Measurements from ENCODE around the gene SF3B6.

GRCh38 chr2:24102677-24103076 lies 26.6 kb upstream of the SF3B6 start:
- TF ChIP-seq NRF1 (conservative IDR thresholded peaks at IDR 0.05 in 1 of 2, IDR thresholded peaks at IDR 0.05 in 1 of 2) (no peak), CTCF (IDR thresholded peaks at IDR 0.05 in 2 of 3, conservative IDR thresholded peaks at IDR 0.05 in 1 of 3; ENCODE audit: insufficient read depth in 2 of 3, low read depth in 1 of 3, low read length in 3 of 3) (no peak), ARID2 (IDR thresholded peaks at IDR 0.05) (no peak), MXI1 (IDR thresholded peaks at IDR 0.05; ENCODE audit: low read depth, low read length) (no peak), ZNF384 (IDR thresholded peaks at IDR 0.05; ENCODE audit: low read depth, low read length) (no peak), EZH2 (IDR thresholded peaks at IDR 0.05; ENCODE audit: borderline replicate concordance, low read depth, low read length) (no peak), CBX1 (IDR thresholded peaks at IDR 0.05; ENCODE audit: low read depth) (no peak), FOSL1 (tag; conservative IDR thresholded peaks at IDR 0.05) (no peak), MTA1 (IDR thresholded peaks at IDR 0.05; ENCODE audit: borderline replicate concordance) (no peak), RB1 (IDR thresholded peaks at IDR 0.05; ENCODE audit: low read depth) (no peak), IRF9 (tag; IDR thresholded peaks at IDR 0.05) (no peak)

Data from K562 (cell line).